Testis (tissue), 2 donors: Measurements from ENCODE around the gene MAP4K4.

Source experiments
- POLR2A ChIP-seq: fragments of 450-650 bp; IDR thresholded peaks from one replicate; pipeline ENCODE4 v1.6.1; 2017; ENCODE audit warnings: antibody characterized with exemption, mild to moderate bottlenecking, moderate library complexity
- TF ChIP-seq, protein P1 (sequence below), 3 experiments: fragments of 450-650 bp in 2 of 3; fragments of 200-600 bp in 1 of 3; sonication (generic) in 1 of 3; IDR thresholded peaks; one replicate each; pipeline ENCODE4 v1.5.1; 2016 to 2019; ENCODE audit warnings: antibody characterized with exemption in 3 of 3, mild to moderate bottlenecking in 2 of 3, moderate library complexity in 1 of 3

GRCh38 chr2:101829429-101829828 is 131.9 kb downstream of the MAP4K4 start:
- TF ChIP-seq, protein P1, sequence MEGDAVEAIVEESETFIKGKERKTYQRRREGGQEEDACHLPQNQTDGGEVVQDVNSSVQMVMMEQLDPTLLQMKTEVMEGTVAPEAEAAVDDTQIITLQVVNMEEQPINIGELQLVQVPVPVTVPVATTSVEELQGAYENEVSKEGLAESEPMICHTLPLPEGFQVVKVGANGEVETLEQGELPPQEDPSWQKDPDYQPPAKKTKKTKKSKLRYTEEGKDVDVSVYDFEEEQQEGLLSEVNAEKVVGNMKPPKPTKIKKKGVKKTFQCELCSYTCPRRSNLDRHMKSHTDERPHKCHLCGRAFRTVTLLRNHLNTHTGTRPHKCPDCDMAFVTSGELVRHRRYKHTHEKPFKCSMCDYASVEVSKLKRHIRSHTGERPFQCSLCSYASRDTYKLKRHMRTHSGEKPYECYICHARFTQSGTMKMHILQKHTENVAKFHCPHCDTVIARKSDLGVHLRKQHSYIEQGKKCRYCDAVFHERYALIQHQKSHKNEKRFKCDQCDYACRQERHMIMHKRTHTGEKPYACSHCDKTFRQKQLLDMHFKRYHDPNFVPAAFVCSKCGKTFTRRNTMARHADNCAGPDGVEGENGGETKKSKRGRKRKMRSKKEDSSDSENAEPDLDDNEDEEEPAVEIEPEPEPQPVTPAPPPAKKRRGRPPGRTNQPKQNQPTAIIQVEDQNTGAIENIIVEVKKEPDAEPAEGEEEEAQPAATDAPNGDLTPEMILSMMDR (IDR thresholded peaks at IDR 0.05) = no peak
- no peak for TF ChIP-seq POLR2A
